Kasumi-1 (cell line): Measurements from ENCODE around the gene MFAP3L.

Experiments
- DNase-seq, 2 experiments: peaks; one replicate each; lab custom pipeline; 2025; lab: John Stamatoyannopoulos, UW

MFAP3L gene

GRCh38 chr4:170022211-170022610 lies 4.0 kb downstream of the MFAP3L start:
- no peak for DNase-seq

GRCh38 chr4:170017252-170017651 lies 8.9 kb downstream of the MFAP3L start:
- DNase-seq: no peak

- DNase-seq: no peak
Measured at GRCh38 chr4:170015285-170015684, 10.9 kb downstream of the MFAP3L start.

- DNase-seq: no peak
Measured at GRCh38 chr4:170014359-170015011, 11.7 kb downstream of the MFAP3L start.

GRCh38 chr4:170012629-170012958 lies 13.6 kb downstream of the MFAP3L start:
- no peak for DNase-seq

- peak; percentile 59 to 72 for DNase-seq
Measured at GRCh38 chr4:170011921-170012628, 14.1 kb downstream of the MFAP3L start.

GRCh38 chr4:170009291-170009690 lies 16.9 kb downstream of the MFAP3L start:
- DNase-seq: no peak

GRCh38 chr4:170008801-170009200 lies 17.4 kb downstream of the MFAP3L start:
- DNase-seq: no peak

- peak in 1 of 2 experiments; percentile 7 for DNase-seq
Measured at GRCh38 chr4:170008371-170008770, 17.8 kb downstream of the MFAP3L start.

GRCh38 chr4:170007113-170007512 lies 19.1 kb downstream of the MFAP3L start:
- peak in 1 of 2 experiments; percentile 11 for DNase-seq

- no peak for DNase-seq
Measured at GRCh38 chr4:170005472-170005871, 20.7 kb downstream of the MFAP3L start.

GRCh38 chr4:170004651-170005295 lies 21.4 kb downstream of the MFAP3L start:
- DNase-seq: no peak

- DNase-seq: no peak
Measured at GRCh38 chr4:170003071-170004070, 22.8 kb downstream of the MFAP3L start.

GRCh38 chr4:170001745-170002267 lies 24.4 kb downstream of the MFAP3L start:
- DNase-seq: no peak

GRCh38 chr4:170001011-170001744 lies 25.0 kb downstream of the MFAP3L start:
- DNase-seq: no peak

- no peak for DNase-seq
Measured at GRCh38 chr4:169999923-170000322, 26.3 kb downstream of the MFAP3L start.

GRCh38 chr4:169998981-169999380 lies 27.2 kb downstream of the MFAP3L start:
- no peak for DNase-seq

- DNase-seq: no peak
Measured at GRCh38 chr4:169996379-169997240, 29.6 kb downstream of the MFAP3L start.

GRCh38 chr4:169993531-169993930 lies 32.7 kb downstream of the MFAP3L start:
- no peak for DNase-seq

GRCh38 chr4:169988252-169988651 lies 37.9 kb downstream of the MFAP3L start:
- no peak for DNase-seq
